Measurements from ENCODE around the gene ZNF451.
"Not testable (repeated sequence)": the region's sequence is repeated elsewhere in the genome, so short reads cannot be mapped to it uniquely, and the experiment has no call there.

ZNF451 gene

GRCh38 chr6:57086843-57087242, 3.1 kb upstream of the ZNF451 start:
- no peak for TF ChIP-seq CTCF (IDR thresholded peaks at IDR 0.05)
- no peak for TF ChIP-seq ZFX (IDR thresholded peaks at IDR 0.05; ENCODE audit: borderline replicate concordance)
- H3K27ac ChIP-seq: no peak overlapping the region

- H3K27ac ChIP-seq: no peak overlapping the region
These were observed 2.1 kb upstream of the ZNF451 start for GRCh38 chr6:57087916-57088315.

GRCh38 chr6:57089265-57089664, 723 bp upstream of the ZNF451 start:
- no peak for TF ChIP-seq ZFX (IDR thresholded peaks at IDR 0.05; ENCODE audit: borderline replicate concordance)
- no peak for TF ChIP-seq CTCF (IDR thresholded peaks at IDR 0.05)
- peak overlapping the region; percentile 76 for H3K27ac ChIP-seq

More at GRCh38 chr6:57087916-57088315, 2.1 kb upstream of the ZNF451 start:
- TF ChIP-seq ZFX (IDR thresholded peaks at IDR 0.05; ENCODE audit: borderline replicate concordance) (no peak), CTCF (IDR thresholded peaks at IDR 0.05) (no peak)

GRCh38 chr6:57090458-57091067, 575 bp downstream of the ZNF451 start:
- H3K27ac ChIP-seq: peak overlapping the region; percentile 76

- not testable (repeated sequence) for H3K27ac ChIP-seq
These were observed 1.4 kb downstream of the ZNF451 start for GRCh38 chr6:57091375-57091774.

GRCh38 chr6:57094689-57095088, 4.7 kb downstream of the ZNF451 start:
- TF ChIP-seq ZFX (IDR thresholded peaks at IDR 0.05; ENCODE audit: borderline replicate concordance): no peak
- TF ChIP-seq CTCF (IDR thresholded peaks at IDR 0.05): no peak
- no peak overlapping the region for H3K27ac ChIP-seq

- TF ChIP-seq CTCF (IDR thresholded peaks at IDR 0.05) (no peak), ZFX (IDR thresholded peaks at IDR 0.05; ENCODE audit: borderline replicate concordance) (no peak)
- no peak overlapping the region for H3K27ac ChIP-seq
These were observed 7.6 kb downstream of the ZNF451 start for GRCh38 chr6:57097596-57097995.

- TF ChIP-seq CTCF (IDR thresholded peaks at IDR 0.05) (no peak), ZFX (IDR thresholded peaks at IDR 0.05; ENCODE audit: borderline replicate concordance) (no peak)
- no peak overlapping the region for H3K27ac ChIP-seq
These were observed 13.0 kb downstream of the ZNF451 start for GRCh38 chr6:57102976-57103375.

All from 22Rv1 (cell line).